Measurements from ENCODE around the gene CYP19A1. TPM values are rescaled to one million over a fixed set of nuclear protein-coding genes. Genes with fewer than 3 reads are reported as not detected.

The CYP19A1 gene
- total RNA-seq, 1 donor from 2014 or later = 0.95 TPM

GRCh38 chr15:51353976-51354375 is 15.6 kb upstream of the CYP19A1 start:
- H3K27ac ChIP-seq = no peak overlapping the region
- intact Hi-C loops (cut with DNase I) = no loop called here
- H3K4me1 ChIP-seq = peaks cover 18% of the 10 kb centered on the region
- no peaks in the 10 kb centered on the region for H3K9me3 ChIP-seq
- H3K36me3 ChIP-seq = no peaks in the 10 kb centered on the region
- no peaks in the 10 kb centered on the region for H3K27me3 ChIP-seq (ENCODE audit: low read depth)
- no peak for DNase-seq
- ATAC-seq = no peak
- no peak overlapping the region for H3K4me3 ChIP-seq
- TF ChIP-seq CTCF (IDR thresholded peaks at IDR 0.05) = no peak

- no peak for TF ChIP-seq CTCF (IDR thresholded peaks at IDR 0.05)
- ATAC-seq = no peak
Measured at GRCh38 chr15:51350723-51351122, 12.3 kb upstream of the CYP19A1 start.

GRCh38 chr15:51349156-51349844 is 10.9 kb upstream of the CYP19A1 start:
- no peaks in the 10 kb centered on the region for H3K9me3 ChIP-seq
- peaks cover 19% of the 10 kb centered on the region for H3K4me1 ChIP-seq
- DNase-seq = no peak
- no peaks in the 10 kb centered on the region for H3K27me3 ChIP-seq (ENCODE audit: low read depth)
- no peak for TF ChIP-seq CTCF (IDR thresholded peaks at IDR 0.05)
- intact Hi-C loops (cut with DNase I) = no loop called here
- no peaks in the 10 kb centered on the region for H3K36me3 ChIP-seq
- H3K27ac ChIP-seq = no peak overlapping the region
- no peak for ATAC-seq
- H3K4me3 ChIP-seq = no peak overlapping the region

More at GRCh38 chr15:51350723-51351122, 12.3 kb upstream of the CYP19A1 start:
- Histone ChIP-seq H3K27ac (no peak overlapping the region), H3K4me1 (peaks cover 22% of the 10 kb centered on the region), H3K36me3 (no peaks in the 10 kb centered on the region), H3K9me3 (no peaks in the 10 kb centered on the region), H3K27me3 (ENCODE audit: low read depth) (no peaks in the 10 kb centered on the region), H3K4me3 (no peak overlapping the region)
- no peak for DNase-seq
- intact Hi-C loops (cut with DNase I) = no loop called here

- no peak for DNase-seq
- TF ChIP-seq CTCF (IDR thresholded peaks at IDR 0.05) = no peak
- Histone ChIP-seq H3K36me3 (no peaks in the 10 kb centered on the region), H3K27ac (no peak overlapping the region), H3K9me3 (no peaks in the 10 kb centered on the region), H3K27me3 (ENCODE audit: low read depth) (no peaks in the 10 kb centered on the region), H3K4me3 (no peak overlapping the region), H3K4me1 (peaks cover 14% of the 10 kb centered on the region)
- intact Hi-C loops (cut with DNase I) = no loop called here
- no peak for ATAC-seq
Measured at GRCh38 chr15:51348688-51349087, 10.3 kb upstream of the CYP19A1 start.

GRCh38 chr15:51346136-51346535 is 7.7 kb upstream of the CYP19A1 start:
- Histone ChIP-seq H3K4me1 (peaks cover 18% of the 10 kb centered on the region), H3K27ac (no peak overlapping the region), H3K4me3 (no peak overlapping the region), H3K27me3 (ENCODE audit: low read depth) (peaks cover 12% of the 10 kb centered on the region), H3K36me3 (no peaks in the 10 kb centered on the region), H3K9me3 (no peaks in the 10 kb centered on the region)
- DNase-seq (no peak), ATAC-seq (no peak)
- TF ChIP-seq CTCF (IDR thresholded peaks at IDR 0.05) = no peak
- intact Hi-C loops (cut with DNase I) = no loop called here

Measured in lower lobe of right lung (tissue), 2 donors.